Endothelial cell (in vitro differentiated cells): ENCODE results near the gene PDIA5. TPM values are rescaled to one million over a fixed set of nuclear protein-coding genes. Genes with fewer than 3 reads are reported as not detected.

Experiments used
- DNase-seq: peaks from one replicate; pipeline ENCODE4 v3.0.0; 2021; ENCODE audit warnings: low spot score
- H3K27ac Mint-ChIP-seq: one replicate; pipeline ENCODE4 v1.8.0; 2021; ENCODE audit warnings: mixed read lengths, inconsistent platforms; ENCODE audit not compliant: unreplicated experiment
- H3K27me3 Mint-ChIP-seq: one replicate; pipeline ENCODE4 v1.8.0; 2021; ENCODE audit warnings: mild to moderate bottlenecking, moderate library complexity, mixed read lengths, inconsistent platforms; ENCODE audit not compliant: unreplicated experiment
- H3K36me3 Mint-ChIP-seq: one replicate; pipeline ENCODE4 v1.8.0; 2021; ENCODE audit warnings: mild to moderate bottlenecking, low read depth, mixed read lengths, inconsistent platforms; ENCODE audit not compliant: unreplicated experiment
- H3K4me1 Mint-ChIP-seq: one replicate; pipeline ENCODE4 v1.8.0; 2021; ENCODE audit warnings: mild to moderate bottlenecking, mixed read lengths, inconsistent platforms; ENCODE audit not compliant: unreplicated experiment
- H3K4me3 Mint-ChIP-seq: one replicate; pipeline ENCODE4 v1.8.0; 2021; ENCODE audit warnings: mild to moderate bottlenecking, mixed read lengths, inconsistent platforms; ENCODE audit not compliant: unreplicated experiment
- H3K9me3 Mint-ChIP-seq: one replicate; pipeline ENCODE4 v1.8.0; 2021; ENCODE audit warnings: mixed read lengths, inconsistent platforms; ENCODE audit not compliant: unreplicated experiment
- total RNA-seq: library from RNA; stranded (reverse); fragmentation: NEBNext Ultra II Directional; extraction: Animal tissue kit (Norgen Biotek cat#: 25700); gene quantifications from one replicate; pipeline ENCODE4 v1.2.1, GENCODE V29; 2021; ENCODE audit not compliant: unreplicated experiment
- TF ChIP-seq, protein P1 (sequence below): fragments of 200-600 bp; sonication (generic); IDR thresholded peaks from one replicate; pipeline ENCODE4 v1.5.0; 2021; ENCODE audit warnings: antibody characterized with exemption; ENCODE audit not compliant: unreplicated experiment

Gene PDIA5
- total RNA-seq, 1 donor from 2014 or later, result 32.8 TPM

DNA sequence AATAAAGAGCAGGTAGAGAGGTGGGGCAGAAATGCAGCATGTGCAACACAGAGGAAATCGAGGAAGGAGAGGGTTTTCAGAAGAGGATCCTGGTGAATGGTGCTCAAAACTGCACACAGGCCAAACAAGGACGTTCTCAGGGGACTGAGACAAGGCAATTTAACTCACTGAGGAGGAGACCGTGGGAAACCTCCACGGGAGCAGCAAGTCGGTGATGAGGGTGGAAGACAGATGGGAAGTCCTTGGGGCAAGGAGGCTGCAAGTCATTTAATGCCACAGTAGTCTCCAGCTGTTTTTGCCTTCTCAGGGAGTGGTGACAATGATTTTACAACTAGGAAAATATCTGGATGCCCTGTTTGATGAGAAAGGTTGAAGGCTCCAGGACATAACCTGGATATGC is 11.5 kb upstream of the PDIA5 start:
- peaks cover 2% of the 10 kb centered on the region for H3K4me1 Mint-ChIP-seq
- no peaks in the 10 kb centered on the region for H3K9me3 Mint-ChIP-seq
- no peak overlapping the region for H3K27ac Mint-ChIP-seq
- H3K27me3 Mint-ChIP-seq, result peaks cover 6% of the 10 kb centered on the region
- TF ChIP-seq, protein P1, sequence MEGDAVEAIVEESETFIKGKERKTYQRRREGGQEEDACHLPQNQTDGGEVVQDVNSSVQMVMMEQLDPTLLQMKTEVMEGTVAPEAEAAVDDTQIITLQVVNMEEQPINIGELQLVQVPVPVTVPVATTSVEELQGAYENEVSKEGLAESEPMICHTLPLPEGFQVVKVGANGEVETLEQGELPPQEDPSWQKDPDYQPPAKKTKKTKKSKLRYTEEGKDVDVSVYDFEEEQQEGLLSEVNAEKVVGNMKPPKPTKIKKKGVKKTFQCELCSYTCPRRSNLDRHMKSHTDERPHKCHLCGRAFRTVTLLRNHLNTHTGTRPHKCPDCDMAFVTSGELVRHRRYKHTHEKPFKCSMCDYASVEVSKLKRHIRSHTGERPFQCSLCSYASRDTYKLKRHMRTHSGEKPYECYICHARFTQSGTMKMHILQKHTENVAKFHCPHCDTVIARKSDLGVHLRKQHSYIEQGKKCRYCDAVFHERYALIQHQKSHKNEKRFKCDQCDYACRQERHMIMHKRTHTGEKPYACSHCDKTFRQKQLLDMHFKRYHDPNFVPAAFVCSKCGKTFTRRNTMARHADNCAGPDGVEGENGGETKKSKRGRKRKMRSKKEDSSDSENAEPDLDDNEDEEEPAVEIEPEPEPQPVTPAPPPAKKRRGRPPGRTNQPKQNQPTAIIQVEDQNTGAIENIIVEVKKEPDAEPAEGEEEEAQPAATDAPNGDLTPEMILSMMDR, result no peak
- H3K4me3 Mint-ChIP-seq, result no peak overlapping the region
- DNase-seq, result no peak
- H3K36me3 Mint-ChIP-seq, result no peaks in the 10 kb centered on the region

DNA sequence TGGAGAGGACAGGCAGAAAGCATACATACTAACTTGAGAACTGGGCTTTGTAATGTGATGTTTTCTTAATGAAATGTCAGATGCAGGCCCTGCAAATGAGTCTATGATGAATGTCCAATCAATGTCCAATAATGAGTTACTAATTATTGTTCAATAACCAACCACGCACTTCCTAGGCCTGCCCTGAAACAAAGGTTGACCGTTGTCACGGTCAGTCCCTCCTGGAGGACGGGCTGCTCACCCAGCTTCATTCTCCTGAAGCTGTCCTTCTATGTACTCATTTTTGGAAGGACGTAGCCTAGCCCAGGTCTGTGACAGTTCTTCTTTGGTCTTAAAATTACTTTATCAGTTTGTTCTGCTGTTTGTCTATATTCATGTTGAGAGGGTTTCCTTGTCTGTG is 8.3 kb upstream of the PDIA5 start:
- Mint-ChIP-seq H3K9me3 (no peaks in the 10 kb centered on the region), H3K27me3 (peaks cover 9% of the 10 kb centered on the region), H3K4me1 (peaks cover 2% of the 10 kb centered on the region), H3K36me3 (no peaks in the 10 kb centered on the region), H3K27ac (no peak overlapping the region), H3K4me3 (no peak overlapping the region)
- TF ChIP-seq, protein P1, result no peak
- DNase-seq, result no peak

DNA sequence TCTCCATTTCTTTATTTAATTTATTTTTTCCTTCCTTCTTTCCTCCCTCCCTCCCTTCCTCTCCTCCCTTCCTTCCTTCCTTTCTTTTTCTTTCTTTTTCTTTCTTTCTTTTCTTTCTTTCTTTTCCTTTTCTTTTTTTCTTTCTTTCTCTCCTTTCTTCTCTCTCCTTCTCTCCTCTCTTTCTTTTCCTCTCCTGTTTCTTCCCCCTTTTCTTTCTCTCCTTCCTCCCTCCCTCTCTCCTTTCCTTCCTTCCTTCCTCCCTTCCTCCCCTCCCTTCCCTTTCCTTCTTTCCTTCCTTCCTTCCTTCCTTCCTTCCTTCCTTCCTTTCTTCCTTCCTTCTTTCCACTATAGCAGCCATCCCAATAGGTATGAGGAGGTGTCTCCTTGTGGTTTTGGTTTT is 6.8 kb upstream of the PDIA5 start:
- no peak overlapping the region for H3K4me3 Mint-ChIP-seq

DNA sequence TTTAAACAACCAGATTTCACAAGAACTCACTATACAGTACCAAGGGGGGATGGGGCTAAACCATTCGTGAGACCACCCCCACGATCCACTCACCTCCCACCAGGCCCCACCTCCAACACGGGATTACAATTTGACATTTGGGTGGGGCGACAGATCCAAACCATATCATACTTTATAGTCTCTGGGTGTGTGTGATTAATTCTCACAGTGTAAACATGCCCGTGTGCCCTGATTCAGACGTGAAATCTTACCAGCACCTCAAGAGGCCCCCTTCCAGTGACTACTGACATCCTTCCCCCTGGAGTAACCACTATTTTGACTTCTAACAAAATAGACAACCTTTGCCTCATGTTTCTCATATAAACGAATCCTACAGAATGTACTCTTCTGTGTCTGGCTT is 5.0 kb upstream of the PDIA5 start:
- H3K9me3 Mint-ChIP-seq, result no peaks in the 10 kb centered on the region
- peaks cover 2% of the 10 kb centered on the region for H3K4me1 Mint-ChIP-seq
- H3K27me3 Mint-ChIP-seq, result peaks cover 12% of the 10 kb centered on the region
- no peaks in the 10 kb centered on the region for H3K36me3 Mint-ChIP-seq
- H3K4me3 Mint-ChIP-seq, result no peak overlapping the region
- TF ChIP-seq, protein P1, result no peak
- DNase-seq, result no peak
- H3K27ac Mint-ChIP-seq, result no peak overlapping the region

More for the DNA sequence above, 6.8 kb upstream of the PDIA5 start:
- peaks cover 2% of the 10 kb centered on the region for H3K4me1 Mint-ChIP-seq
- H3K27ac Mint-ChIP-seq, result no peak overlapping the region
- H3K36me3 Mint-ChIP-seq, result no peaks in the 10 kb centered on the region
- DNase-seq, result no peak
- TF ChIP-seq, protein P1, result no peak
- peaks cover 9% of the 10 kb centered on the region for H3K27me3 Mint-ChIP-seq
- no peaks in the 10 kb centered on the region for H3K9me3 Mint-ChIP-seq

DNA sequence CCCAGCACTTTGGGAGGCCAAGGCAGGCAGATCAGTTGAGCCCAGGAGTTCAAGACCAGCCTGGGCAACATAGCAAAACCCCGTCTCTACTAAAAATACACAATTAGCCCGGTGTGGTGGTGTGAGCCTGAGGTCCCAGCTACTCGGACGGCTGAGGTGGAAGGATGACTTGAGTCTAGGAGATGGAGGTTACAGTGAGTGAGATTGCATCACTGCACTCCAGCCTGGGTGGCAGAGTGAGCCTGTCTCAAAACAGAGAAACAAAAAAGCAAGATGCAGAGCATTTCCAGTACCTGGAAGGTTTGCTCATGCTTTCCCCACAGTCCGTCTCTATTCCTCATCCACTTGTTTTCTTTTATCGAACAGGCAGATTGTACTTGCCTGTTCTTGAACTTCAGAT is 3.8 kb upstream of the PDIA5 start:
- H3K4me1 Mint-ChIP-seq, result peaks cover 6% of the 10 kb centered on the region
- no peak for DNase-seq
- TF ChIP-seq, protein P1, result no peak
- H3K36me3 Mint-ChIP-seq, result no peaks in the 10 kb centered on the region
- peaks cover 13% of the 10 kb centered on the region for H3K27me3 Mint-ChIP-seq
- H3K9me3 Mint-ChIP-seq, result no peaks in the 10 kb centered on the region
- H3K4me3 Mint-ChIP-seq, result no peak overlapping the region
- no peak overlapping the region for H3K27ac Mint-ChIP-seq
